OCI-LY1 (cell line): ENCODE results near the gene CDA.

ENCODE experiments used
- EZH2 ChIP-seq: fragments of 200-600 bp; sonication (generic), shearing (Covaris generic); IDR thresholded peaks from 2 replicates; pipeline ENCODE4 v1.8.0; 2017; ENCODE audit warnings: borderline replicate concordance, mixed run types, mild to moderate bottlenecking, antibody characterized with exemption, low read length, moderate library complexity, mixed read lengths
- TF ChIP-seq, protein P1 (sequence below): fragments of 200-600 bp; sonication (generic), shearing (Covaris generic); IDR thresholded peaks from 2 replicates; pipeline ENCODE4 v1.5.1; 2017; ENCODE audit warnings: mild to moderate bottlenecking, antibody characterized with exemption, low read length, moderate library complexity, mixed read lengths

DNA sequence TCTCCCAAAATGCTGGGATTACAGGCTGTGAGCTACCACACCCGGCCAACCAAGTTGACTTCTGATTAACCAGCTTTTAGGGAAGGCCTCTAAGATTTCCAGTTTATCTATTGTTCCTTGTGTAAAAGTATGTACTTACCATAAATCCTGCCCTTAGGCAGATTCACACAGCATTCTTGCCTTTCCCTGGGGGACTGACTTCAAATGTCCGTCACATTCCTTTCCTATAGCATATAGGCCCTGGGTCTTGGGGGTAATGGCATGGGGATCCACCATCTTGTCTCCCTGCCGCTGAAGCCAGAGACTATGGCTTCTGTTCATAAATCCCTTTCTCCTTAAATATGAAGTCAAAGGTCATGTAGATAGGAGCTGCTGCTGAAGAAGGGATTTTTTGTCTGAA, 43.5 kb downstream of the CDA start:
- TF ChIP-seq, protein P1, sequence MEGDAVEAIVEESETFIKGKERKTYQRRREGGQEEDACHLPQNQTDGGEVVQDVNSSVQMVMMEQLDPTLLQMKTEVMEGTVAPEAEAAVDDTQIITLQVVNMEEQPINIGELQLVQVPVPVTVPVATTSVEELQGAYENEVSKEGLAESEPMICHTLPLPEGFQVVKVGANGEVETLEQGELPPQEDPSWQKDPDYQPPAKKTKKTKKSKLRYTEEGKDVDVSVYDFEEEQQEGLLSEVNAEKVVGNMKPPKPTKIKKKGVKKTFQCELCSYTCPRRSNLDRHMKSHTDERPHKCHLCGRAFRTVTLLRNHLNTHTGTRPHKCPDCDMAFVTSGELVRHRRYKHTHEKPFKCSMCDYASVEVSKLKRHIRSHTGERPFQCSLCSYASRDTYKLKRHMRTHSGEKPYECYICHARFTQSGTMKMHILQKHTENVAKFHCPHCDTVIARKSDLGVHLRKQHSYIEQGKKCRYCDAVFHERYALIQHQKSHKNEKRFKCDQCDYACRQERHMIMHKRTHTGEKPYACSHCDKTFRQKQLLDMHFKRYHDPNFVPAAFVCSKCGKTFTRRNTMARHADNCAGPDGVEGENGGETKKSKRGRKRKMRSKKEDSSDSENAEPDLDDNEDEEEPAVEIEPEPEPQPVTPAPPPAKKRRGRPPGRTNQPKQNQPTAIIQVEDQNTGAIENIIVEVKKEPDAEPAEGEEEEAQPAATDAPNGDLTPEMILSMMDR = no peak
- TF ChIP-seq EZH2 = no peak
